Thyroid gland (tissue), 4 donors: ENCODE measurements around the gene HTRA3. TPM values are rescaled to one million over a fixed set of nuclear protein-coding genes. Genes with fewer than 3 reads are reported as not detected.

Experiments used
- DNase-seq, 2 donors: peaks; one replicate each; pipeline ENCODE4 v3.0.0-alpha.2; 2019
- H3K27ac ChIP-seq, 3 donors: fragments of 200-600 bp; sonication (generic); 1 replicate in 2 of 3; 2 replicates in 1 of 3; pipeline ENCODE4 v1.5.1; 2016 to 2019; ENCODE audit warnings: mild to moderate bottlenecking in 1 of 3, moderate library complexity in 1 of 3
- H3K27me3 ChIP-seq: fragments of 200-600 bp; sonication (generic); one replicate; pipeline ENCODE4 v1.5.1; 2019
- H3K36me3 ChIP-seq, 2 donors: fragments of 200-600 bp; sonication (generic); one replicate each; pipeline ENCODE4 v1.5.1; 2016 to 2019
- H3K4me1 ChIP-seq, 2 donors: fragments of 200-600 bp; sonication (generic); one replicate each; pipeline ENCODE4 v1.5.1; 2017 to 2019
- H3K4me3 ChIP-seq, 3 donors: fragments of 200-600 bp; sonication (generic); replicated peaks in 1 of 3; 1 replicate in 2 of 3; 2 replicates in 1 of 3; pipeline ENCODE4 v1.5.1; 2016; ENCODE audit warnings: mild to moderate bottlenecking in 1 of 3
- H3K9me3 ChIP-seq: fragments of 200-600 bp; sonication (generic); one replicate; pipeline ENCODE4 v1.5.1; 2017
- CTCF ChIP-seq, 6 experiments: fragments of 200-600 bp in 3 of 6; fragments of 450-650 bp in 3 of 6; sonication (generic) in 3 of 6; IDR thresholded peaks; one replicate each; pipeline ENCODE4 v1.5.1; 2016 to 2019; ENCODE audit warnings: antibody characterized with exemption in 6 of 6, mild to moderate bottlenecking in 2 of 6, inconsistent platforms in 1 of 6, moderate library complexity in 1 of 6
- POLR2A ChIP-seq, 2 donors: fragments of 450-650 bp; IDR thresholded peaks; one replicate each; pipeline ENCODE4 v1.6.1; 2017; ENCODE audit warnings: antibody characterized with exemption in 2 of 2, mild to moderate bottlenecking in 2 of 2, moderate library complexity in 1 of 2
- WGBS, 2 donors: methylation state at CpG; one replicate each; pipeline ENCODE4 v1.1.5; 2017; 5-methylcytosine and 5-hydroxymethylcytosine counted together
- intact Hi-C: fragments of 100-400 bp; cut with DNase I; formaldehyde crosslinking; loops from one replicate; pipeline ENCODE4 v1.15.1; 2023
- total RNA-seq, 4 donors: library from RNA; depleted of rRNA; stranded (reverse); fragments of >200 nt; gene quantifications; one replicate each; pipeline ENCODE4 v1.2.3, GENCODE V29; 2016

HTRA3 gene
- total RNA-seq, 4 donors from 2014 or later, result 6.9 to 38.3 (median 14.0) TPM

GRCh38 chr4:8230033-8230432 is 39.5 kb upstream of the HTRA3 start:
- Histone ChIP-seq H3K4me3 (no peak overlapping the region), H3K4me1 (peaks cover 9 to 17% of the 10 kb centered on the region in 2 donors), H3K36me3 (peaks cover 8 to 12% of the 10 kb centered on the region in 2 donors), H3K9me3 (no peaks in the 10 kb centered on the region), H3K27ac (no peak overlapping the region), H3K27me3 (no peaks in the 10 kb centered on the region)
- no peak for DNase-seq
- intact Hi-C loops, result no loop called here
- 95 to 96% methylated on average over 11 of the region's 11 CpGs for WGBS, 2 donors
- TF ChIP-seq POLR2A (IDR thresholded peaks at IDR 0.05) (no peak), CTCF (IDR thresholded peaks at IDR 0.05) (no peak)

- no peak overlapping the region for H3K4me3 ChIP-seq
- DNase-seq, result no peak
- no peak overlapping the region for H3K27ac ChIP-seq
- peaks cover 8 to 11% of the 10 kb centered on the region in 2 donors for H3K36me3 ChIP-seq
- intact Hi-C loops, result no loop called here
- no peaks in the 10 kb centered on the region for H3K27me3 ChIP-seq
- H3K4me1 ChIP-seq, result peaks cover 9 to 17% of the 10 kb centered on the region in 2 donors
- H3K9me3 ChIP-seq, result no peaks in the 10 kb centered on the region
- 93 to 97% methylated on average over 10 of the region's 10 CpGs for WGBS, 2 donors
- TF ChIP-seq POLR2A (IDR thresholded peaks at IDR 0.05), result no peak
- TF ChIP-seq CTCF (IDR thresholded peaks at IDR 0.05), result no peak
Observed at GRCh38 chr4:8230891-8231290, 38.7 kb upstream of the HTRA3 start.

GRCh38 chr4:8231551-8232049 is 38.0 kb upstream of the HTRA3 start:
- Histone ChIP-seq H3K36me3 (peaks cover 8 to 11% of the 10 kb centered on the region in 2 donors), H3K27me3 (no peaks in the 10 kb centered on the region), H3K4me3 (no peak overlapping the region), H3K4me1 (peaks cover 9 to 17% of the 10 kb centered on the region in 2 donors), H3K9me3 (no peaks in the 10 kb centered on the region), H3K27ac (no peak overlapping the region)
- intact Hi-C loops, result no loop called here
- no peak for DNase-seq
- TF ChIP-seq CTCF (IDR thresholded peaks at IDR 0.05) (no peak), POLR2A (IDR thresholded peaks at IDR 0.05) (no peak)
- 95 to 97% methylated on average over 7 to 11 of the region's 21 CpGs for WGBS, 2 donors

- TF ChIP-seq CTCF (IDR thresholded peaks at IDR 0.05), result no peak
- TF ChIP-seq POLR2A (IDR thresholded peaks at IDR 0.05), result no peak
- no peaks in the 10 kb centered on the region for H3K27me3 ChIP-seq
Observed at GRCh38 chr4:8232748-8233147, 36.8 kb upstream of the HTRA3 start.

GRCh38 chr4:8233672-8234484 is 35.7 kb upstream of the HTRA3 start:
- TF ChIP-seq CTCF (IDR thresholded peaks at IDR 0.05), result no peak
- TF ChIP-seq POLR2A (IDR thresholded peaks at IDR 0.05), result no peak
- no peak overlapping the region for H3K4me3 ChIP-seq
- peaks cover 8 to 11% of the 10 kb centered on the region in 2 donors for H3K36me3 ChIP-seq
- no peak for DNase-seq
- intact Hi-C loops, result no loop called here
- peaks cover 0 to 2% of the 10 kb centered on the region in 2 donors for H3K4me1 ChIP-seq
- no peak overlapping the region for H3K27ac ChIP-seq
- H3K9me3 ChIP-seq, result no peaks in the 10 kb centered on the region
- H3K27me3 ChIP-seq, result no peaks in the 10 kb centered on the region
- WGBS, 2 donors, result 94 to 96% methylated on average over 4 of the region's 4 CpGs

More at GRCh38 chr4:8232748-8233147, 36.8 kb upstream of the HTRA3 start:
- Histone ChIP-seq H3K4me3 (no peak overlapping the region), H3K9me3 (no peaks in the 10 kb centered on the region), H3K36me3 (peaks cover 8 to 11% of the 10 kb centered on the region in 2 donors), H3K27ac (no peak overlapping the region), H3K4me1 (peaks cover 8 to 14% of the 10 kb centered on the region in 2 donors)
- intact Hi-C loops, result no loop called here
- DNase-seq, result no peak
- WGBS, 2 donors, result 96 to 97% methylated on average over 10 to 11 of the region's 11 CpGs
